Measurements from ENCODE around the gene TARS1. TPM values are rescaled to one million over a fixed set of nuclear protein-coding genes. Genes with fewer than 3 reads are reported as not detected.

The TARS1 gene
- total and polyA plus RNA-seq, 10 of the 15 experiments (the other 5 are each of a cell fraction or from before 2014, with no cell fraction given): 163 to 350 (median 228) TPM

GRCh38 chr5:33474004-33474403, 33.2 kb downstream of the TARS1 start:
- H3K4me3 ChIP-seq: no peak overlapping the region
- ChIA-PET CTCF (interaction anchor here (0.6 kb wide), 1 partner anchor 978 kb away, joined by 5 read pairs; no protein-coding TSS in a partner anchor), POLR2A (no interaction called here), RAD21 (ENCODE audit: unreplicated experiment) (interaction anchor here (1.3 kb wide), 1 partner anchor 461 kb away, joined by 5 read pairs; no protein-coding TSS in a partner anchor), SMC1A (ENCODE audit: uncharacterized antibody, unreplicated experiment) (no interaction called here)
- H3K27ac ChIP-seq (ENCODE audit: control insufficient read depth, insufficient read depth): no peak overlapping the region
- peaks cover 5 to 40% of the 10 kb centered on the region in 2 experiments for H3K36me3 ChIP-seq (ENCODE audit: control insufficient read depth in 2 of 2, insufficient read depth in 2 of 2, low read length in 1 of 2)
- DNase-seq (ENCODE audit: low read depth, low spot score) (no peak), ATAC-seq (no peak), FAIRE-seq (no peak)
- 98% methylated on average over 2 of the region's 2 CpGs for WGBS (ENCODE audit: insufficient coverage, insufficient replicate concordance, low lambda C conversion rate, missing lambda C conversion rate)
- H2AFZ ChIP-seq (ENCODE audit: control insufficient read depth, low read depth, low read length): no peak overlapping the region
- intact Hi-C loops (cut with micrococcal nuclease; ENCODE audit: unreplicated experiment) (no loop called here), in situ Hi-C loops (cut with MboI) (no loop called here)
- no TSS peak for BruUV-seq (replicated peaks)
- no peak overlapping the region for H3K4me2 ChIP-seq (ENCODE audit: control insufficient read depth, insufficient read depth)
- H3K4me1 ChIP-seq (ENCODE audit: control insufficient read depth, insufficient read depth, low read length): no peaks in the 10 kb centered on the region
- H3K27me3 ChIP-seq (replicated peaks in 1 of 2; ENCODE audit: control insufficient read depth in 2 of 2, insufficient read depth in 2 of 2, low read length in 1 of 2): no peaks in the 10 kb centered on the region
- H3K79me2 ChIP-seq (ENCODE audit: control insufficient read depth, insufficient read depth, low read length): no peaks in the 10 kb centered on the region
- no peak overlapping the region for H3K9ac ChIP-seq (ENCODE audit: control insufficient read depth, insufficient read depth, low read length)
- no peak for TF ChIP-seq IRF5 (IDR thresholded peaks at IDR 0.05; ENCODE audit: borderline replicate concordance)
- no peak for TF ChIP-seq ZNF622 (IDR thresholded peaks at IDR 0.05)
- TF ChIP-seq POU2F2 (IDR thresholded peaks at IDR 0.05; ENCODE audit: borderline replicate concordance, low read depth, low read length): no peak
- TF ChIP-seq MEF2A (IDR thresholded peaks at IDR 0.05; ENCODE audit: insufficient read depth, low read depth, low read length): no peak
- no peak for TF ChIP-seq YY1 (IDR thresholded peaks at IDR 0.05; ENCODE audit: low read depth, low read length)
- TF ChIP-seq POLR2AphosphoS5 (IDR thresholded peaks at IDR 0.05; ENCODE audit: low read length): no peak
- TF ChIP-seq NR2C2 (IDR thresholded peaks at IDR 0.05; ENCODE audit: borderline replicate concordance, control insufficient read depth, insufficient read length, low read depth): no peak
- no peak for TF ChIP-seq JUND (IDR thresholded peaks at IDR 0.05; ENCODE audit: low read depth, low read length)
- no peak for TF ChIP-seq SMAD1 (IDR thresholded peaks at IDR 0.05; ENCODE audit: low read depth, partially characterized antibody)
- no peak for TF ChIP-seq EGR1 (IDR thresholded peaks at IDR 0.05; ENCODE audit: borderline replicate concordance in 1 of 2, low read depth in 2 of 2, low read length in 2 of 2)
- no peak for TF ChIP-seq EZH2 (IDR thresholded peaks at IDR 0.05; ENCODE audit: borderline replicate concordance, control insufficient read depth, low read depth, low read length)
- no peak for TF ChIP-seq ASH2L (IDR thresholded peaks at IDR 0.05; ENCODE audit: borderline replicate concordance, low read depth)
- no peak for TF ChIP-seq ATF7 (IDR thresholded peaks at IDR 0.05; ENCODE audit: low read depth)
- no peak for TF ChIP-seq SKIL (IDR thresholded peaks at IDR 0.05; ENCODE audit: low read depth, poor library complexity, severe bottlenecking)
- no peak for TF ChIP-seq USF2 (IDR thresholded peaks at IDR 0.05; ENCODE audit: borderline replicate concordance, low read depth, low read length)
- TF ChIP-seq, protein P1, sequence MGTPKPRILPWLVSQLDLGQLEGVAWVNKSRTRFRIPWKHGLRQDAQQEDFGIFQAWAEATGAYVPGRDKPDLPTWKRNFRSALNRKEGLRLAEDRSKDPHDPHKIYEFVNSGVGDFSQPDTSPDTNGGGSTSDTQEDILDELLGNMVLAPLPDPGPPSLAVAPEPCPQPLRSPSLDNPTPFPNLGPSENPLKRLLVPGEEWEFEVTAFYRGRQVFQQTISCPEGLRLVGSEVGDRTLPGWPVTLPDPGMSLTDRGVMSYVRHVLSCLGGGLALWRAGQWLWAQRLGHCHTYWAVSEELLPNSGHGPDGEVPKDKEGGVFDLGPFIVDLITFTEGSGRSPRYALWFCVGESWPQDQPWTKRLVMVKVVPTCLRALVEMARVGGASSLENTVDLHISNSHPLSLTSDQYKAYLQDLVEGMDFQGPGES (IDR thresholded peaks at IDR 0.05): no peak
- TF ChIP-seq RAD51 (IDR thresholded peaks at IDR 0.05): no peak
- peaks cover 9% of the 10 kb centered on the region; the same call in 2 of the 3 replicates for H3K9me3 ChIP-seq (replicated peaks; ENCODE audit: control insufficient read depth, insufficient read depth, low read length)
- H4K20me1 ChIP-seq (ENCODE audit: control insufficient read depth, insufficient read depth): no peaks in the 10 kb centered on the region
